ENCODE measurements around the gene IFNAR1.
A peak's percentile ranks its signal among the peaks of the same experiment; 100 is the strongest.
"Not testable (repeated sequence)": the region's sequence is repeated elsewhere in the genome, so short reads cannot be mapped to it uniquely, and the experiment has no call there.

The IFNAR1 gene

DNA sequence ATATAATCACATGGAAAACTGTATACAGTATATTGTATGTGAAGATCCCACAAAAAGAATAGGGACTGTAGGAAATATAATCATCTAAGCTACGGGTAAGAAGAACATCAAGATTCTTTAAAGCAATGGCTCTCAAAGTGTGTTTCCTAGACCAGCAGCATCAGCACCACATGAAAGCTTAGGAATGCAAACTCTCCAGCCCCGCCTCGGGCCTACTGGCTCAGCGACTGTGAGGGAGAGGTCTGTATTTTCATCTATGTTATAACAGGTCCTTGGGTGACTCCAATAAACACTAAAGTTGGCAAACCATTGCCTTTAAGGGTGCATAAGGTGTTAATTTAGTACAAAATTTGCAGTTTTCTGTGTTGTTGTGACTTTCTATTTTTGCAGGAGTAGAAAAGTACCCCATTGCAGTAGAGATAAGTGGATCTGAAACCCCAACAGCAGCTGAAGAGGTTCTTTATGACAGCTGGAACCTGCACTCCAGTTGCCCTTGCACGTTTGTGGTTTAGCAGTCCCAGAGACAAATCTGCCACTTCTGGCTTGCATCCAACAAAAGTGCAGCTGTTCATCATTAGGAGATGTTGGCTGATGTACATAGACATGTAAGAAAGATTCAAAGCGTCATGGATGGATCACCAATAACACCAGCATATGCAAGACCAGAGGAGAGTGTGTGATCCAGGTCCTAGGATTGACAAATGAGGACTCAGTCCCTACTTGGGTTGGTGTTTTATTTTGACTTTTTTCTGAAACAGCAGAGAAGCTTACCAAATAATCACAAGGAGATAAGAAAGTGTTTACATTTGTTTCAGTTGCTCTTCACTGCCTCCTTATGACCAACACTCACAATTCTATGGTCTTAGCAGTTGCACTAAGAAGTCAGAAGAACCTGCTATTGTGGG, 15.9 kb upstream of the IFNAR1 start:
- DNase-seq (ENCODE audit: low read depth), result no peak

DNA sequence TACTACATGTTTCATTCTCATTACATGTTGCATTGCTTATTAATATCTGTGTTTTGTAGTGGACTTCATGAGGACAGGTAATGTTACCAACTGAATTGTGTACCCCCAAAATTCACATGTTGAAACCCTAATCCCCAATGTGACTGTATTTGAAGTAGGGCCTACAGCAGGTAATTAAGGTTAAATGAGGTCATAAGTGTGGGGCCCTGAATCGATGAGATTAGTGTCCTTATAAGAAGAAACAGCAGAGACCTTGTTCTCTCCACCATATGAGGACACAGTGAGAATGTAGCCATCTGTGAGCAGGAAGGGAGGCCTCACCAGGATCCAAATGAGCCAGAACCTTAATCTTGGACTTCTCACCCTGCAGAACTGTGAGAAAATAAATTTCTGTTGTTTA, 15.0 kb upstream of the IFNAR1 start:
- no peak for DNase-seq (ENCODE audit: low read depth)

DNA sequence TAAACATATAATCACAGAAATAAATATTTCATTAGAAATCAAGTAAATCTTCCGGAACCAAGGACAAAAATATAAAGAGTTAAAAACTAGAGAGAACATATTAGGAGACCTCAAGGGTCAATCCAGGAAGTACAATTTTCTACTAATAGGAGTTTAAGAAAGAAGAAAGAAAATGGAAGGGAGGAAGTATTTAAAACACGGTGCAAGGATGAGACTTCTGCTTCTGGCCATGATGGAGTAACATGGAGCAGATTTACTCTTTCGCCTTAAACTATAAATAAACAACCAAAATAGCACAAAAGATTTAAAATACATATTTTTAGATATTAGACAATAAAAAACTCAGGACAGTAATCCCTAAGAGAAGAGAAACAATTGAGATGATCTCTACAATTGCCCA, 12.6 kb upstream of the IFNAR1 start:
- DNase-seq (ENCODE audit: low read depth), result no peak

DNA sequence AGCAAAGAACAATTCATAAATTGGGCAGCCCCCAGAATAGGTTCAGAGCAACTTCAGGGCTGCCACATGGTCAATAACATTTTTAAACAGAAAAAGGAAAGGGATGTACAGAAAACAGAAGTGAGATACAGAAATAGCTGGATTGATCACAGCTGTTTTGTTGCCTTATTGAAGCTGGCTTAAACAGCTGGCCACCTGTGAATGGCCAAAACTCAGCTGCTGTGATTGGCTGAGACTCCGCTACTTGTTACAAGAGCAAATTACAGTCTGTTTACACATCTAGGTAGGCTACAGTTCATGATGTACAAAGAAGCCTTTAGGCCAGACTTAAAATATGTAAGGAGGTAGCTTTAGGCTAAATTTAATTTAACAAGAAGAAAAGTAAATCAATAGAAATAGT, 11.6 kb upstream of the IFNAR1 start:
- no peak for DNase-seq (ENCODE audit: low read depth)

DNA sequence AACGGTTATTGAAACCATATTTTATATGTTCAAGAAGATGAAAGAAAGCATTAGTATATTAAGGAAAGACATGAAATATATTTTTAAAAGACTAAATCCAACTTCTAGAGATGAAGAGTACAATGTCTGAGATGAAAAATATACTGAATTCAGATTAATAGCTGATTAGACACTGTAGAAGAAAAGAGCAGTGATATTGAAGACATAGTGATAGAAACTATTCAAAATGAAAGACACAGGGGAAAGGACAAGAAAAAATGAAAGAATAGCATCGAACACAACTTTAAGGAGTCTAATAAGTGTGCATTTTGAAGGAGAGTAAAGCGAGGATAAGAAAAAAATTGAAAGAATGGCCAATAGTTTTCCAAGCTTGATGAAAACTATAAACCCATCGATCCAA, 11.2 kb upstream of the IFNAR1 start:
- DNase-seq (ENCODE audit: low read depth), result no peak

DNA sequence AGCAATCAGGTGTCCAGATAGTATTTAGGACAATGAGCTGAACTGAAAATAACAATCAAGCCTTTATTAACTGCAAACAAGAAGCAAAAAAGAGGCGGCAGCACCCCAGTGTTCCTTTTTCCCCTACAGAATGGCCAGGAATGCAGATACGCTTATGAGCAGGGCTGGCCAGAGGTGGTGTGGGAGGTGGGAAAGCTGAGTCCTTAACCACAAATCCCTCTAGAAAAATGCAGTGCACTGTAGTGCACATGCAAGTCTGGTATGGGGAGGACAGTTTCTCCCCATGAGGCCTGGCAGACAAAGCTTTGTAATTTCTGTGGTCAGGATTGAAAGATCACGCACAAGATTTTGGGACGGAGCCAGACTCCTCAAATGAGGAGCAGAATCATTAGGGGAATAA, 10.7 kb upstream of the IFNAR1 start:
- DNase-seq (ENCODE audit: low read depth), result no peak

DNA sequence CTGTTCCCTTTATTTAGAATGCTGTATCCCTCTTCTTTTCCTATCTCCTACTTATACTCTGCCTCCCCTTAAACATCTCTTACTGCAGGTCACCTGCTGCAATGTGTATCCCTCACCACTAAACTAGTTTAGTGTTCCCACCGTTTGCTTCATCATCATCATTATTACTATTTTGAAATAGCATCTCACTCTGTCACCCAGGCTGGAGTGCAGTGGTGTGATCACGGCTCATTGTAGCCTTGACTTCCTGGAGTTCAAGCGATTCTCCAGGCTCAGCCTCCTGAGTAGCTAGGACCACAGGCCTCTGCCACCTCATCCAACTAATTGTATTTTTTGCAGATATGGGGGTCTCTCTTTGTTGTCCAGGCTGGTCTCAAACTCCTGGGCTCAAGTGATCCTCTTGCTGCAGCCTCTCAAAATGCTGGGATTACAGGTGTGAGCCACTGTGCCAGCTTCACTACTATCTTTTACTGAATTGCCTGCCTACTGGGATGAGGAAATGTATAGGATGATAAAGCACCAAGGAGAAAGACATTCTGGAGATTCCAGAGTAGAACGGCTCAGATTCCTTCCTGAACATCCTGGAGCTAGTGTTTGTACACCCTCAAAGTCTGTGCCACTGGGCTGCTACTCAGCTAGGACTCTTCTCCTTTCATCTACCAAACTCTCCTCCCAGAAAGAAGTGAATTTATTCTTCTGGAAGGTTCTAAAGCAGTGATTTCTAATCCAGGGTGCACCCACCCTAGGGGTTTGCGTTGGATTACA, 8.6 kb upstream of the IFNAR1 start:
- DNase-seq (ENCODE audit: low read depth), result no peak

DNA sequence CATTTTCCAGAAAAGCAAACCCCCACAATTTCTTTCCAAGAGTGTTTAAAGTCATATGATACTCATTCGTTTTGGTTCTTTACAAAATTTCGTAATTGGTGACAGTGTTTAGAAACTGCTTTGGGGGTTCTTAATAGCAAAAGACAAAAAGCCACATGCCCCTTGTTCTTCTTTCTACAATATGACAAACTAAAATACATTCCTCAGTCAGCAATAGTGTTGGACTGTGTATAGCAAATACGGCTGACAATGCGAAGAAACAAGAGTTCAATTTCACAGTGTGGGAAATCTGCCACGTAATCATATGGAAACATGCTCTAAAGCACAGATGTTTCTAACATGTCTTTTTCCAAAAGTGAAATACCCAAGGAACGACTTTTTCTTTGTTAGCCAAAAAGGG, 7.6 kb upstream of the IFNAR1 start:
- DNase-seq (ENCODE audit: low read depth), result no peak

DNA sequence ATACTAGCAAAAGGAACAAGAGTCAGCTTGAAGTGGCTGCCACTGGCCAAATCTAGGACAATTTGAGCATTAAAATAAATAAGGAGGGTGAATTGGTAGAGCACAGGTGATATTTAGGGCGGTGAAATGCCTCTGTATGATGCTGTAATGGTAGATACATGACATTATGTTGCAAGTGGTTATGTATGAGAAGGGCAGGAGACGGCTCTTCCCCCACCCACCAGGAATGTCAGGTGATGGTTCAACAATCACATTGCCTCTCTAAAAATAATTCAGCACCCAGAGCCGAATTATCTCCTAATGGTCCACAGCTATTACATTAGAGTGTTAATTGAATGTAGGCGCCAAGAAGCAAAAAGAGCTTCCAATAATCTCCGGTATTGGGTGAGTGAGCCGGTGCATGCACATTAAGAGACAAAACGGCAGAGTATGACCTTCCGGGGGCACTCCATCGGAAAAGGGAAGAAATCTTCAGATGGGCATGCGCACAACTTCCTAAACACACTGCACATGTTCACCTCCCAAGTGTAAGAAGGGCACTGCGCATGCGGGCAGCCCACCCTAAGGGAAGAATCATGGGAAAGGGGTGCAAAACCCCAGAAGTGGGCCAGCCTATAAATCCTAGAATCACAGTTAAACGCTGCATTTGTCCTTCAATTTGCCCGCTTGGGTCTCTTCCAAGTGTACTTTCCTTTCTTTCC, 6.8 kb upstream of the IFNAR1 start:
- DNase-seq (ENCODE audit: low read depth), result no peak

DNA sequence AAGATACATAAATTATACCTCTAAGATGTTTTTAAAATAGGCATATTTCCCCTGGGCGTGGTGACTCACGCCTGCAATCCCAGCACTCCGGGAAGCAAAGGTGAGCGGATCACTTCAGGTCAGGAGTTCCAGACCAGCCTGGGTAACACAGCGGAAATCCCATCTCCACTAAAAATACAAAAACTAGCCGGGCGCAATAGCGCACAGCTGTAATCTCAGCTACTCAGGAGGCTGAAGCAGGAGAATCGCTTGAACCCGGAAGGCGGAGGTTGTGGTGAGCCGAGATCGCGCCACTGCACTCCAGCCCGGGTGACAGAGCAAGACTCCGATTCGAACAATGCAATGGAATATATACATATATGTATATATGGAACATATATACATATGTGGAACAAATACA, 3.8 kb upstream of the IFNAR1 start:
- not testable (repeated sequence) for DNase-seq (ENCODE audit: low read depth)

DNA sequence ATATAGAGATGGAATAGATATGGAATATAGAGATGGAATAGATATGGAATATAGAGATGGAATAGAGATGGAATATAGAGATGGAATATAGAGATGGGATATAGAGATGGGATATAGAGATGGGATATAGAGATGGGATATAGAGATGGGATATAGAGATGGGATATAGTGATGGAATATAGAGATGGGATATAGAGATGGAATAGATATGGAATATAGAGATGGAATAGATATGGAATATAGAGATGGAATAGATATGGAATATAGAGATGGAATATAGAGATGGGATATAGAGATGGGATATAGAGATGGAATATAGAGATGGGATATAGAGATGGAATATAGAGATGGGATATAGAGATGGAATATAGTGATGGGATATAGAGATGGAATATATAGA, 1.2 kb upstream of the IFNAR1 start:
- not testable (repeated sequence) for DNase-seq (ENCODE audit: low read depth)

DNA sequence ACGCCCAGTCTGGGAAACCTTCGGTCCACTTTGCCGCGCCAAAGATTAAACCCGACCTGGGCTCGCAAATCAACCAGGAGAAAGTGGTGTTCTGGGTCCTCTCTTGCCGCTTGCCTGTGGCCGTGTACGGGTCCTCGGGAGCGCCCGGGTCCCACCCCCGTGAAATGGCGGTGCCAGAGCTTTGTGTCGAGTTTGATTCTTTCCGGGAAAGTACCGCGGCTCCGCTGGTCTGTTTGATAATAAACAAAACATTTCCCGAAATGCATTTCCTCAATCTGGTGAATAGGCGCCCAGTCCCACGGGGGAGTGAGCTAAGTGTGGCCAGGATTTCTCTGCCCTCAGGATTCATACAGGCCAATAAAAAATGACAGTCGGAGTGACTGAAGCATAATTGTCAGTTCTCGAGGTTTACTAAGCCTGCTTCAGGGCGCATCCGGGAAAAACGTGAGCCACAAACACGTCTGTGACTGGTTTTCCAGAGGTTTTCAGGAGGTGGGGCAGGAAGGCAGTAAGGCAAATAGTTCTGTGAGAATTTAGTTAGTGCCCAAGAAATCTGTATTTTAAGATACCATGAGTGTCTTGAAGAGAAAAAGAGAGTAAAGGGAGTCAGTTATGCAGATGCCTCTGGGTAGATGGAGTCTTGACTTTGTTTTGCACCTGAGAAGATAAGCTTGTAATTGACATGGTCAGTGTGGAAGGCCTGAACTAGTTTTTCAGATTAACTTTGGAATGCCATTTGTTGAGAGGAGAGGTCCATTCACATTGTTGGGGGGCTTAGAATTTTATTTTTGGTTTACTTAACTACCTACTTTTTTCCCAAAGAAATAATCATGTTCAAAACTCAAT, 675 bp downstream of the IFNAR1 start:
- DNase-seq (ENCODE audit: low read depth), result peak; percentile 60

DNA sequence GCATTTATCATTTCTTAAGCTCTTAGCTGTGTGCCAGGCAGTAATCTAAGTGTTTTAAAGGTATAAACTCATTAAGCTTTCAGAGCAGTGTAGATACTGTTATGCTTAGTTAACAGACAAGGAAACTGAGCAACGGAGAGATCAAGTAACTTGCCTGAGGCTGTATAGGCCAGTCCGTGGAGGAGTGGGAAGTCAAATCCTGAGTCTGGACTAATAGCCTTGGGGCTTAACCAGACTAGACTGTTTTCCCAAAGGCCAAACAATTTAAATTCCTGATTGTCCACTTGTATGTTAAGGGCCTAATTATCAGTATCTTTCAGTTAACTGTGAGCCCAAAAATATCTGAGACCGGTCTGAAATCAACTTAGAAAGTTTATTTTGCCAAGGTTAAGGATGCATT, 2.6 kb downstream of the IFNAR1 start:
- no peak for DNase-seq (ENCODE audit: low read depth)

DNA sequence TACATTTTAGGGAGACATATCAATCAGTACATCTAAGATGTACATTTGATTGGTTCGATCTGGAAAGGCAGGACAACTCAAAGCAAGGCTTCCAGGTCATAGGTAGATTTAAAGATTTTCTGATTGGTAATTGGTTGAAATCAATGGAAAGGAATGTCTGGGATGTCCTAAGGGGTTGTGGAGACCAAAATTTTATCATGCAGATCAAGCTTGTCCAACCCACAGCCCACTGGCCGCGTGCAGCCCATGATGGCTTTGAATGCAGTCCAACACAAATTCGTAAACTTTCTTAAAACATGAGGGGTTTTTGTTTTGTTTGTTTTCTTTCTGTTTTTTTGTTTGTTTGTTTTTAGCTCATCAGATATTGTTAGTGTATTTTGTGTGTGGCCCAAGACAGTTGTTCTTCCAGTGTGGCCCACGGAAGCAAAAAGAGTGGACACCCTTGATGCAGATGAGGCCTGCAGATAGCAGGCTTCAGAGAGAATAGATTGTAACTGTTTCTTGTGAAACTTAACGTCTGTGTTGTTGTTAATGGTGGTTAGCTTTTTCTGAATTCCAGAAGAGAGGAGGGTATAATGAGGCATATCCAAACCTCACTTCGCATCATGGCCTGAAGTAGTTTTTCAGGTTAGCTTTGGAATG, 3.1 kb downstream of the IFNAR1 start:
- DNase-seq (ENCODE audit: low read depth), result no peak

DNA sequence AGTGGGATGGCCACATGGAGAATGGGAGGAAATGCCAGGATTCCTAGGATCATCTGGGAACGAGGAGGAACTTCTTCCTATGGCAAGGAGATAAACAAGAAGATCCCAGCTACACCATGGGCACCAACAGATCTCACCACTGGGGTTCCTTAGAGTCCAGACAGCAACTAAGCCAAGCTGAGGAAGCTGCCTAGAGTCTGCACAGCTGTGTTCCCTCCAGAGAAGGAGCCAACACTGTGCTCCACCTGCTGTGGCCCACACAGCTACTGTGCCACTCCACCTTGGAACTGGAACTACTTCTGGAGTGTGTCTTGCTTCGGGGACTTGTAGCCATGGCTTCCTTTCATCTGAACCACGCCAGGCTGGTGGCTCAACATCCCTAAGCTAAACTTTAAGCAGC, 6.0 kb downstream of the IFNAR1 start:
- no peak for DNase-seq (ENCODE audit: low read depth)

DNA sequence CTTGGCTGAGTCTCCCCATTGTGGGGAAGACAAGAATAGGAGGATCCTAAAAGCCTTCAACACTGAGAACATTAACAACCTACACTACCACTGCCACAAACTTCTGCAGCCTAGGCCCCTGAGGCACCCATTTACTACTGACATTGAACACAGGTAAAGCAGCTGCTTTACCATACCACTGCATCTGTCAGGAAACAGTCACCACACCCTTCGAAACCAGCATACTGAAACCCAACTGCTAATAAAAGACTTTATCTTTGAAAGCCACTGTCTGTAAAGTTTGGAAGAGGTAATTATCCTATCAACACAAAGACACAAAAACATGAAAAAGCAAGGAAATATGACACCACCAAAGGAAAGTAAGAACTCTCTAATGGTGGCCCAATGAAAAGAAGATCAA, 7.4 kb downstream of the IFNAR1 start:
- no peak for DNase-seq (ENCODE audit: low read depth)

DNA sequence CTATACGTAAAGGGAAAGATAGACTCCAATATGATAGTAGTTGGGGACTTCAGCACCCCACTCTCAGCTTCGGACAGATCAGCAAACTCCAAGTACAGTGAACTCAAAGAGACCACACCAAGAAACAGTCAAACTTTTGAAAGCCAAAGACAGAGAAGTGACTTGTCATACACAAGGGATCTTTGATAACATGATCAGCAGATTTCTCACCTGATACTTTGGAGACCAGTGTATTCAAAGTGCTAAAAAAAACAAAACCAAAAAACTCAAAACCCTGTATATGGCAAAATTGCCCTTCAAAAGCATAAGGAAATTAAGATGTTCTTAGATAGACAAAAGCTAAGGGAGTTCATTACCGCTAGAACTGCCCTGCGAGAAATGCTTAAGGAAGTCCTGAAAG, 9.4 kb downstream of the IFNAR1 start:
- no peak for DNase-seq (ENCODE audit: low read depth)

DNA sequence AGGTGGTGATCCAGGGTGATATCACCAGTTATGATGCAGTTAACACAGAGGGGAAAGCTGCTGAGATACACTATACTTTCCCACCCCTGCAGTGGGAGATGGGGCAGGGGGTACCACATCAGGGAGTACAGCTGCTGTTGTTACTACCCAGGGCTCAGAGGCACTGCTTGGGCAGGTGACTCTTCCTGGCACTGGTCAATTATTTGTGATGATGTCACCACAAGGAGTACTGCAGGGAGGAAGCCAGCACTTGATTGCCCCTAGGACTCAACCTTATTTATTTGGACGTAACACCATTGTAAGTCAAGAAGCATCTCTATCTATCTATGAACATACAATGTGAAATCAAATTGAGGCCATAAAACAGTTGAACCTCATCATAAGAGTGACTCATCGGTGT, 10.1 kb downstream of the IFNAR1 start:
- DNase-seq (ENCODE audit: low read depth), result no peak

DNA sequence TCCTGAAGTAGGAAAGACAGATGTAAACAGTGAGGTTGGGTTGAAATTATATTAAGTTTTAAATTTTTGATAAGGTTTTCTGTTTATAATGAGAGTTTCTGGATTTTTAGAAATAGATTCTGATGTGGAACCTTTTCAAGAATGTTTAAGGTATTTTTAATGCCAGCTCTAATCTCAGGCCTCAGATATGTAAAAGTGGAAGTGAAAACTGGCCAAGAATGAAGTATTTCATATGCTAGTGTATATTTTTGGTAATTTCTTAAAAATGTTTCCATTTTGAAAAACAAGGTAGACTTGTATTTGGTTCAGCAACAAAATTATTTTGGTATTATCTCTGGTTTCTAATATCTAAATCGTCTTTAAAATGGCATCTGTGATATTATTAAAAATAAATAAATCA, 14.4 kb downstream of the IFNAR1 start:
- DNase-seq (ENCODE audit: low read depth), result no peak

DNA sequence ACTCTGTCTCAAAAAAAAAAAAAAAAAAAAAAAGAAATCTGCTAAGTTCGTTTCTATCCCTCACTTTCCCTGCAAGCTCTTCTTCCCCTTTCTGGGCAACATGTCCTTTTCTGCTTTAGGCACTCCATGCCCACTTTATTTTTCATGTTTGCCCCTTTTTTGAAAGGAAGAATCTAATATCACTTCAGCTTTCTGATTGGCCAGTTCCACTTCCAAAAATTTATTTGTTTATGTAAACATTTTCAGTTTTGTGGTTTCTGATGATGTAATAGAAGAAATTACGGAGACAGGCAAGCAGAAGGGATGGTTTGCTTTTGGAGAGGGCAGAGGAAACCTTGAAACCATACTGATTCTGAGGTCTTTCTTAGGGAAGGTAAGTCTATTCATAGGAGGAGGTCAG, 15.1 kb downstream of the IFNAR1 start:
- no peak for DNase-seq (ENCODE audit: low read depth)

DNA sequence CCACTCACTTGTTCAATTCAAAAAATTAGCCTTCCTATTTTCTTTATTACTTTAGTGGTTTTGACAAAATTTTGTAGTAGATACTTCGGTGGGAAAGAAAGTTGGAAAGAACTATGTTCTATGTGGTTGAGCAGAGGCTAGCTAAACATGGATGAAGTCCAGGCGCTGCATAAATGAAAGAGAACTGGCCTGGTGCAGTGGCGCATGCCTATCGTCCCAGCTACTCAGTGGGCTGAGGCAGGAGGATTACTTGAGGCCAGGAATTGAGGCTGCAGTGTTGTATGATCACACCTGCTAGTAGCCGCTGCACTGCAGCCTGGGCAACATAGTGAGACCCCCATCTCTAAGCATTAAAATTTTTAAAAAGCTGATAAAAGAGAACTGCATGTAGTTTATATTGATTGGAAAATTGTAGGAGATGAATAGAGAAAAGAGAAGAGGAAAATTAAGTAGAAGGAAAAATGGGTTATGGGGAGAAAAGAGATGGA, 21.0 kb downstream of the IFNAR1 start:
- DNase-seq (ENCODE audit: low read depth), result no peak
